ENCODE measurements around the gene UTP4.

DNA sequence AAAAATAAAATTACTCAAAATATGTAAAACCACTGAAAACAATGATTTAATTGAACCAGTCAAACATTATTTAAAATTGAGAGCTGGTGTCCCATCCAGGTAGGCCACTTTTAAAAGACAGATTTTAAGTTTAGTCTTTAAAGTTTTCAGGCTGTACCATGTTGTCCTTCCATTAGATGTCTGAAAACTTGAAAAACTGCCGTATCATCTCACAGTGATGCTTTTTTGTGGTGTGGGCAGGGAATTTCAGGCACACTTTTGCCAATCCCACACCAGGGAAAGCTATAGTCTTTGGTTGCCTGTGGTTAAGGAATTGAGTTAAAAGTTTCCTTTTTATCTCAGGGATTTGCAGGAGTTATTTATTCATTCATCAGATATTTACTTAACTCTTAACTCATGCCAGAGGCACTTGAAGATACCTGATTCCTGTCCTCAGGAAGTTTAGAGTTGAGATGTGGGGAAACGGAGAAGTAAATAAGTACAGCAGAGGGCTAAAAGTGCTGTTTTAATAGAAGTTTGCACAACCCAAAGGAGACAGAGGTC is 57.7 kb downstream of the UTP4 start:
- TF ChIP-seq, protein P1, sequence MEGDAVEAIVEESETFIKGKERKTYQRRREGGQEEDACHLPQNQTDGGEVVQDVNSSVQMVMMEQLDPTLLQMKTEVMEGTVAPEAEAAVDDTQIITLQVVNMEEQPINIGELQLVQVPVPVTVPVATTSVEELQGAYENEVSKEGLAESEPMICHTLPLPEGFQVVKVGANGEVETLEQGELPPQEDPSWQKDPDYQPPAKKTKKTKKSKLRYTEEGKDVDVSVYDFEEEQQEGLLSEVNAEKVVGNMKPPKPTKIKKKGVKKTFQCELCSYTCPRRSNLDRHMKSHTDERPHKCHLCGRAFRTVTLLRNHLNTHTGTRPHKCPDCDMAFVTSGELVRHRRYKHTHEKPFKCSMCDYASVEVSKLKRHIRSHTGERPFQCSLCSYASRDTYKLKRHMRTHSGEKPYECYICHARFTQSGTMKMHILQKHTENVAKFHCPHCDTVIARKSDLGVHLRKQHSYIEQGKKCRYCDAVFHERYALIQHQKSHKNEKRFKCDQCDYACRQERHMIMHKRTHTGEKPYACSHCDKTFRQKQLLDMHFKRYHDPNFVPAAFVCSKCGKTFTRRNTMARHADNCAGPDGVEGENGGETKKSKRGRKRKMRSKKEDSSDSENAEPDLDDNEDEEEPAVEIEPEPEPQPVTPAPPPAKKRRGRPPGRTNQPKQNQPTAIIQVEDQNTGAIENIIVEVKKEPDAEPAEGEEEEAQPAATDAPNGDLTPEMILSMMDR (IDR thresholded peaks at IDR 0.05; ENCODE audit: extremely low read depth in 1 of 2, insufficient read depth in 1 of 2, low read depth in 1 of 2, low read length in 2 of 2), result no peak
- TF ChIP-seq MYC (IDR thresholded peaks at IDR 0.05; ENCODE audit: low read depth, low read length), result no peak
- TF ChIP-seq POLR2AphosphoS5 (IDR thresholded peaks at IDR 0.05; ENCODE audit: insufficient read depth, low read depth, low read length), result no peak
- TF ChIP-seq POLR2A (IDR thresholded peaks at IDR 0.05; ENCODE audit: low read depth, low read length), result no peak
- TF ChIP-seq JUN (IDR thresholded peaks at IDR 0.05; ENCODE audit: borderline replicate concordance, insufficient read depth, insufficient read length, low read depth), result no peak
- no peak for TF ChIP-seq FOS (IDR thresholded peaks at IDR 0.05; ENCODE audit: borderline replicate concordance, insufficient read depth, low read length)
- no peak for TF ChIP-seq EZH2 (IDR thresholded peaks at IDR 0.05; ENCODE audit: borderline replicate concordance, low read depth, low read length, severe bottlenecking)
- TF ChIP-seq GATA2 (IDR thresholded peaks at IDR 0.05; ENCODE audit: insufficient read depth, insufficient read length, low read depth, low read length), result no peak

Measured in endothelial cell of umbilical vein (primary cell).